22Rv1 (cell line): ENCODE results near the gene HSPA12A.

ENCODE experiments used
- ZFX ChIP-seq: fragments of 450-650 bp; IDR thresholded peaks from 2 replicates; pipeline ENCODE4 v1.6.1; 2017; ENCODE audit warnings: antibody characterized with exemption, borderline replicate concordance
- TF ChIP-seq, protein P1 (sequence below): fragments of 450-650 bp; IDR thresholded peaks from 2 replicates; pipeline ENCODE4 v1.5.1; 2017; ENCODE audit warnings: mild to moderate bottlenecking

DNA sequence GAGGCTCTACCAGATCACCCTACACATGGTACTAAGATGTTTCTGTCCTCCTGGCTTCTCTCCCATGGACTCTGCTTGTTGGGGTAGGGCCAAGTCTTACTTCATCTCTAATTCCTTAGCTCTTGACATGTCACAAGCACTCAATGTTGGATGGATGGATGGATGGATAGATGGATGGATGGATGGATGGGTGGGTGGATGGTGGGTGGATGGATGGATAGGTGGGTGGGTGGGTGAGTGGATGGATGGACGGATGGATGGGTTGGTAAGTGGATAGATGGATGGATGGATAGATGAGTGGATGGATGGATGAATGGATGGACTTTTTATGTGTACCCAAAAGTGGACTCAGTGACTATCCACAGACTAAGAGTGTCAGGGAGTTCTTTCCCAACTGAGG, 28.5 kb downstream of the HSPA12A start:
- TF ChIP-seq, protein P1, sequence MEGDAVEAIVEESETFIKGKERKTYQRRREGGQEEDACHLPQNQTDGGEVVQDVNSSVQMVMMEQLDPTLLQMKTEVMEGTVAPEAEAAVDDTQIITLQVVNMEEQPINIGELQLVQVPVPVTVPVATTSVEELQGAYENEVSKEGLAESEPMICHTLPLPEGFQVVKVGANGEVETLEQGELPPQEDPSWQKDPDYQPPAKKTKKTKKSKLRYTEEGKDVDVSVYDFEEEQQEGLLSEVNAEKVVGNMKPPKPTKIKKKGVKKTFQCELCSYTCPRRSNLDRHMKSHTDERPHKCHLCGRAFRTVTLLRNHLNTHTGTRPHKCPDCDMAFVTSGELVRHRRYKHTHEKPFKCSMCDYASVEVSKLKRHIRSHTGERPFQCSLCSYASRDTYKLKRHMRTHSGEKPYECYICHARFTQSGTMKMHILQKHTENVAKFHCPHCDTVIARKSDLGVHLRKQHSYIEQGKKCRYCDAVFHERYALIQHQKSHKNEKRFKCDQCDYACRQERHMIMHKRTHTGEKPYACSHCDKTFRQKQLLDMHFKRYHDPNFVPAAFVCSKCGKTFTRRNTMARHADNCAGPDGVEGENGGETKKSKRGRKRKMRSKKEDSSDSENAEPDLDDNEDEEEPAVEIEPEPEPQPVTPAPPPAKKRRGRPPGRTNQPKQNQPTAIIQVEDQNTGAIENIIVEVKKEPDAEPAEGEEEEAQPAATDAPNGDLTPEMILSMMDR, result no peak
- no peak for TF ChIP-seq ZFX
